ENCODE measurements around the gene PLCXD3.

DNA sequence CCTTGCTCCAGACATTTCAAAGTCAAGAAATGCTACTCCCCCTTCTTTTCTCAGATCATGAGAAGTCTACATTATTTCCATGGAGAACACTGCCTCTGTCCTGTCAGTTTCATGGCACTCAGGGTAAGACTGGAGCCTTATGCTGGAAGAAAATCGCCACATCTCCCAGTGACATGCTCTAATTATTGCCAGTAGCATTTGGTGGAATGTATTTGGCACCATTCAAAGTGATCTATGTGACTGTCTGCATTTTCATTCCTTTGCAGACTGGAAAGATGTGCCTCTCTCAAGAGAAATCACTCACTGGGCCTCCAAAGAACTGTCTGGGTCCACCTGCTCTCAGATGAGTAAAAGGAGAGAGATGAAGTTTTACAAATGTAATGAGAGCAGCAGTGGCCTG, 840 bp upstream of the PLCXD3 start:
- TF ChIP-seq, protein P1, sequence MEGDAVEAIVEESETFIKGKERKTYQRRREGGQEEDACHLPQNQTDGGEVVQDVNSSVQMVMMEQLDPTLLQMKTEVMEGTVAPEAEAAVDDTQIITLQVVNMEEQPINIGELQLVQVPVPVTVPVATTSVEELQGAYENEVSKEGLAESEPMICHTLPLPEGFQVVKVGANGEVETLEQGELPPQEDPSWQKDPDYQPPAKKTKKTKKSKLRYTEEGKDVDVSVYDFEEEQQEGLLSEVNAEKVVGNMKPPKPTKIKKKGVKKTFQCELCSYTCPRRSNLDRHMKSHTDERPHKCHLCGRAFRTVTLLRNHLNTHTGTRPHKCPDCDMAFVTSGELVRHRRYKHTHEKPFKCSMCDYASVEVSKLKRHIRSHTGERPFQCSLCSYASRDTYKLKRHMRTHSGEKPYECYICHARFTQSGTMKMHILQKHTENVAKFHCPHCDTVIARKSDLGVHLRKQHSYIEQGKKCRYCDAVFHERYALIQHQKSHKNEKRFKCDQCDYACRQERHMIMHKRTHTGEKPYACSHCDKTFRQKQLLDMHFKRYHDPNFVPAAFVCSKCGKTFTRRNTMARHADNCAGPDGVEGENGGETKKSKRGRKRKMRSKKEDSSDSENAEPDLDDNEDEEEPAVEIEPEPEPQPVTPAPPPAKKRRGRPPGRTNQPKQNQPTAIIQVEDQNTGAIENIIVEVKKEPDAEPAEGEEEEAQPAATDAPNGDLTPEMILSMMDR (IDR thresholded peaks at IDR 0.05), result no peak
- no peak for TF ChIP-seq POLR2A (IDR thresholded peaks at IDR 0.05)
- TF ChIP-seq POLR2AphosphoS5 (IDR thresholded peaks at IDR 0.05; ENCODE audit: insufficient read depth in 1 of 2, low read depth in 1 of 2), result no peak
